Gastrocnemius medialis (tissue), 4 donors: ENCODE results near the gene POLE.

ENCODE experiments used
- POLR2A ChIP-seq, 2 donors: fragments of 450-650 bp; IDR thresholded peaks; one replicate each; pipeline ENCODE4 v1.6.1; 2017; ENCODE audit warnings: antibody characterized with exemption in 2 of 2, mild to moderate bottlenecking in 2 of 2, moderate library complexity in 2 of 2
- TF ChIP-seq, protein P1 (sequence below), 5 experiments: fragments of 450-650 bp in 3 of 5; fragments of 200-600 bp in 2 of 5; sonication (generic) in 2 of 5; IDR thresholded peaks in 4 of 5; conservative IDR thresholded peaks in 1 of 5; 1 replicate in 4 of 5; 2 replicates in 1 of 5; pipeline ENCODE4 v1.5.1; 2016 to 2019; ENCODE audit warnings: antibody characterized with exemption in 5 of 5, mild to moderate bottlenecking in 3 of 5, moderate library complexity in 3 of 5

- TF ChIP-seq, protein P1, sequence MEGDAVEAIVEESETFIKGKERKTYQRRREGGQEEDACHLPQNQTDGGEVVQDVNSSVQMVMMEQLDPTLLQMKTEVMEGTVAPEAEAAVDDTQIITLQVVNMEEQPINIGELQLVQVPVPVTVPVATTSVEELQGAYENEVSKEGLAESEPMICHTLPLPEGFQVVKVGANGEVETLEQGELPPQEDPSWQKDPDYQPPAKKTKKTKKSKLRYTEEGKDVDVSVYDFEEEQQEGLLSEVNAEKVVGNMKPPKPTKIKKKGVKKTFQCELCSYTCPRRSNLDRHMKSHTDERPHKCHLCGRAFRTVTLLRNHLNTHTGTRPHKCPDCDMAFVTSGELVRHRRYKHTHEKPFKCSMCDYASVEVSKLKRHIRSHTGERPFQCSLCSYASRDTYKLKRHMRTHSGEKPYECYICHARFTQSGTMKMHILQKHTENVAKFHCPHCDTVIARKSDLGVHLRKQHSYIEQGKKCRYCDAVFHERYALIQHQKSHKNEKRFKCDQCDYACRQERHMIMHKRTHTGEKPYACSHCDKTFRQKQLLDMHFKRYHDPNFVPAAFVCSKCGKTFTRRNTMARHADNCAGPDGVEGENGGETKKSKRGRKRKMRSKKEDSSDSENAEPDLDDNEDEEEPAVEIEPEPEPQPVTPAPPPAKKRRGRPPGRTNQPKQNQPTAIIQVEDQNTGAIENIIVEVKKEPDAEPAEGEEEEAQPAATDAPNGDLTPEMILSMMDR (IDR thresholded peaks at IDR 0.05 in 4 of 5, conservative IDR thresholded peaks at IDR 0.05 in 1 of 5): no peak
- no peak for TF ChIP-seq POLR2A (IDR thresholded peaks at IDR 0.05)
These were observed 71.5 kb downstream of the POLE start for GRCh38 chr12:132615579-132616038.
